ENCODE data around the gene ANO1.
"Not testable (repeated sequence)": the region's sequence is repeated elsewhere in the genome, so short reads cannot be mapped to it uniquely, and the experiment has no call there.

ANO1 gene

GRCh38 chr11:70200212-70200844 lies 122.2 kb downstream of the ANO1 start:
- no peak for DNase-seq

- not testable (repeated sequence) for DNase-seq
These were observed 122.9 kb downstream of the ANO1 start for GRCh38 chr11:70201047-70201446.

GRCh38 chr11:70201882-70202861 lies 124.1 kb downstream of the ANO1 start:
- peak; percentile 85 for DNase-seq

- peak; percentile 97 for DNase-seq
These were observed 125.0 kb downstream of the ANO1 start, which contains the start of gene FADD for GRCh38 chr11:70202920-70203750. Gene FADD (plus strand): TSS chr11:70203296. CDS start chr11:70203460, 164 bp downstream.

GRCh38 chr11:70203751-70204465 lies 125.8 kb downstream of the ANO1 start:
- peak; percentile 95 for DNase-seq

GRCh38 chr11:70204466-70204799 lies 126.3 kb downstream of the ANO1 start:
- DNase-seq, result peak; percentile 60

- no peak for DNase-seq
These were observed 127.1 kb downstream of the ANO1 start for GRCh38 chr11:70205049-70205725.

GRCh38 chr11:70205766-70206165 lies 127.6 kb downstream of the ANO1 start:
- DNase-seq, result no peak

GRCh38 chr11:70206226-70206981 lies 128.3 kb downstream of the ANO1 start:
- DNase-seq, result no peak

GRCh38 chr11:70206982-70207376 lies 128.9 kb downstream of the ANO1 start:
- no peak for DNase-seq

- DNase-seq, result no peak
These were observed 129.5 kb downstream of the ANO1 start for GRCh38 chr11:70207531-70208131.

- DNase-seq, result peak; percentile 31
These were observed 131.3 kb downstream of the ANO1 start for GRCh38 chr11:70209391-70209912.

GRCh38 chr11:70210051-70210501 lies 132.0 kb downstream of the ANO1 start:
- no peak for DNase-seq

GRCh38 chr11:70210530-70210929 lies 132.4 kb downstream of the ANO1 start:
- no peak for DNase-seq

- DNase-seq, result no peak
These were observed 134.2 kb downstream of the ANO1 start for GRCh38 chr11:70212227-70212811.

GRCh38 chr11:70217388-70217787 lies 139.3 kb downstream of the ANO1 start:
- DNase-seq, result not testable (repeated sequence)

GRCh38 chr11:70218076-70218475 lies 140.0 kb downstream of the ANO1 start:
- not testable (repeated sequence) for DNase-seq

GRCh38 chr11:70220136-70220535 lies 142.0 kb downstream of the ANO1 start:
- DNase-seq, result no peak

- DNase-seq, result no peak
These were observed 142.8 kb downstream of the ANO1 start for GRCh38 chr11:70220920-70221319.

- no peak for DNase-seq
These were observed 147.6 kb downstream of the ANO1 start for GRCh38 chr11:70225681-70226177.

All from hematopoietic multipotent progenitor cell treated with erythropoietin and hydrocortisone succinate and interleukin-3 and kit ligand, for 6 days (in vitro differentiated cells).